ENCODE measurements around the gene HRAS. TPM values are rescaled to one million over a fixed set of nuclear protein-coding genes. Genes with fewer than 3 reads are reported as not detected.

HRAS gene
- total and polyA plus RNA-seq, 4 donors = 4.7 to 17.4 (median 10.9) TPM

GRCh38 chr11:488062-488461 lies 47.3 kb downstream of the HRAS start:
- no peak for DNase-seq (ENCODE audit: low spot score)

More at GRCh38 chr11:488062-488461, 47.3 kb downstream of the HRAS start:
- Histone ChIP-seq H3K36me3 (ENCODE audit: control insufficient read depth in 4 of 4, insufficient read depth in 3 of 4, low read depth in 1 of 4, low read length in 3 of 4) (peaks cover 0 to 24% (median 9%) of the 10 kb centered on the region in 4 donors), H3K4me3 (ENCODE audit: low read depth in 1 of 3, low read length in 3 of 3) (no peak overlapping the region), H3K4me1 (ENCODE audit: control insufficient read depth in 4 of 4, insufficient read depth in 4 of 4, low read length in 3 of 4) (peaks cover 0 to 2% (median 0%) of the 10 kb centered on the region in 4 donors), H3K27ac (ENCODE audit: low read depth in 1 of 2, low read length in 2 of 2) (no peak overlapping the region), H3K9me3 (ENCODE audit: control insufficient read depth in 4 of 4, low read length in 3 of 4) (no peaks in the 10 kb centered on the region), H3K27me3 (ENCODE audit: control insufficient read depth in 4 of 4, insufficient read depth in 4 of 4, low read length in 3 of 4) (no peaks in the 10 kb centered on the region), H3K9ac (ENCODE audit: low read depth in 1 of 2, low read length in 2 of 2) (no peak overlapping the region)
- TF ChIP-seq YY1 (IDR thresholded peaks at IDR 0.05) = no peak
- no peak for TF ChIP-seq RAD21 (IDR thresholded peaks at IDR 0.05)
- no peak for TF ChIP-seq HNF4G (IDR thresholded peaks at IDR 0.05)
- TF ChIP-seq EGR1 (IDR thresholded peaks at IDR 0.05; ENCODE audit: low read depth in 2 of 2) = no peak
- no peak for TF ChIP-seq SP1 (IDR thresholded peaks at IDR 0.05)
- TF ChIP-seq GABPA (IDR thresholded peaks at IDR 0.05 in 1 of 2, conservative IDR thresholded peaks at IDR 0.05 in 1 of 2) = no peak
- no peak for TF ChIP-seq TAF1 (conservative IDR thresholded peaks at IDR 0.05)
- TF ChIP-seq REST (IDR thresholded peaks at IDR 0.05) = no peak
- no peak for TF ChIP-seq MAX (IDR thresholded peaks at IDR 0.05)
- no peak for TF ChIP-seq FOXA1 (IDR thresholded peaks at IDR 0.05)
- TF ChIP-seq JUND (IDR thresholded peaks at IDR 0.05) = no peak
- no peak for TF ChIP-seq FOXA2 (IDR thresholded peaks at IDR 0.05)
- no peak for TF ChIP-seq NR2F2 (IDR thresholded peaks at IDR 0.05)
- no peak for TF ChIP-seq RXRA (IDR thresholded peaks at IDR 0.05)
- TF ChIP-seq ZBTB33 (IDR thresholded peaks at IDR 0.05) = no peak
- no peak for TF ChIP-seq HNF4A (conservative IDR thresholded peaks at IDR 0.05)
- TF ChIP-seq ATF3 (IDR thresholded peaks at IDR 0.05) = no peak
- TF ChIP-seq CTCF (IDR thresholded peaks at IDR 0.05; ENCODE audit: low read depth, low read length, missing input control) = no peak
- WGBS = 92% methylated on average over 25 of the region's 25 CpGs

All from liver (tissue), 9 donors.